ENCODE measurements around the gene PCTP.
A peak's percentile ranks its signal among the peaks of the same experiment; 100 is the strongest.

Gene PCTP

GRCh38 chr17:55762086-55762858 lies 11.4 kb downstream of the PCTP start:
- no peak for TF ChIP-seq CTCF (IDR thresholded peaks at IDR 0.05; ENCODE audit: unreplicated experiment in 3 of 3)
- no peaks in the 10 kb centered on the region for H3K9me3 Mint-ChIP-seq
- peak overlapping the region in 2 of 3 experiments; percentile 1 to 68 for H3K27ac Mint-ChIP-seq
- peaks cover 8% of the 10 kb centered on the region for H3K4me1 Mint-ChIP-seq
- peaks cover 23% of the 10 kb centered on the region for H3K36me3 Mint-ChIP-seq (ENCODE audit: low read depth)
- H3K4me3 Mint-ChIP-seq = no peak overlapping the region
- no peaks in the 10 kb centered on the region for H3K27me3 Mint-ChIP-seq (ENCODE audit: low read depth)

- H3K4me3 Mint-ChIP-seq = no peak overlapping the region
- TF ChIP-seq CTCF (IDR thresholded peaks at IDR 0.05; ENCODE audit: unreplicated experiment in 3 of 3) = no peak
- peaks cover 10% of the 10 kb centered on the region for H3K4me1 Mint-ChIP-seq
- H3K9me3 Mint-ChIP-seq = no peaks in the 10 kb centered on the region
- peaks cover 34% of the 10 kb centered on the region for H3K36me3 Mint-ChIP-seq (ENCODE audit: low read depth)
- H3K27me3 Mint-ChIP-seq (ENCODE audit: low read depth) = no peaks in the 10 kb centered on the region
- H3K27ac Mint-ChIP-seq = no peak overlapping the region
These were observed 13.0 kb downstream of the PCTP start for GRCh38 chr17:55763856-55764255.

- no peak for TF ChIP-seq CTCF (IDR thresholded peaks at IDR 0.05; ENCODE audit: unreplicated experiment in 3 of 3)
- H3K4me1 Mint-ChIP-seq = peaks cover 11% of the 10 kb centered on the region
- no peak overlapping the region for H3K4me3 Mint-ChIP-seq
- H3K27ac Mint-ChIP-seq = no peak overlapping the region
- H3K36me3 Mint-ChIP-seq (ENCODE audit: low read depth) = peaks cover 40% of the 10 kb centered on the region
- H3K27me3 Mint-ChIP-seq (ENCODE audit: low read depth) = no peaks in the 10 kb centered on the region
- no peaks in the 10 kb centered on the region for H3K9me3 Mint-ChIP-seq
These were observed 13.8 kb downstream of the PCTP start for GRCh38 chr17:55764610-55765009.

- Mint-ChIP-seq H3K4me1 (peaks cover 17% of the 10 kb centered on the region), H3K36me3 (ENCODE audit: low read depth) (peaks cover 48% of the 10 kb centered on the region), H3K27me3 (ENCODE audit: low read depth) (no peaks in the 10 kb centered on the region), H3K4me3 (no peak overlapping the region), H3K9me3 (no peaks in the 10 kb centered on the region), H3K27ac (no peak overlapping the region)
- TF ChIP-seq CTCF (IDR thresholded peaks at IDR 0.05; ENCODE audit: unreplicated experiment in 3 of 3) = no peak
These were observed 14.6 kb downstream of the PCTP start for GRCh38 chr17:55765472-55765871.

GRCh38 chr17:55768936-55769624 lies 18.2 kb downstream of the PCTP start:
- no peaks in the 10 kb centered on the region for H3K9me3 Mint-ChIP-seq
- H3K27ac Mint-ChIP-seq = no peak overlapping the region
- H3K4me1 Mint-ChIP-seq = peaks cover 16% of the 10 kb centered on the region
- no peak for TF ChIP-seq CTCF (IDR thresholded peaks at IDR 0.05; ENCODE audit: unreplicated experiment in 3 of 3)
- peaks cover 70% of the 10 kb centered on the region for H3K36me3 Mint-ChIP-seq (ENCODE audit: low read depth)
- no peaks in the 10 kb centered on the region for H3K27me3 Mint-ChIP-seq (ENCODE audit: low read depth)
- H3K4me3 Mint-ChIP-seq = no peak overlapping the region

Data from nephron (organoid).